K562 (cell line): ENCODE measurements around the gene MFAP3. TPM values are rescaled to one million over a fixed set of nuclear protein-coding genes. Genes with fewer than 3 reads are reported as not detected.

ENCODE experiments used
- CAMTA2 ChIP-seq: fragments of 250-450 bp; sonication (Bioruptor Pico); conservative IDR thresholded peaks from 2 replicates; pipeline ENCODE4 v1.5.1; 2022
- CUX1 ChIP-seq: fragments of 200-800 bp; sonication (Bioruptor generic); IDR thresholded peaks from 2 replicates; pipeline ENCODE4 v1.6.1; 2016; ENCODE audit warnings: missing genetic modification characterization, missing compliant biosample characterization
- ELK3 ChIP-seq: fragments of 450-650 bp; formaldehyde crosslinking; IDR thresholded peaks from 2 replicates; pipeline ENCODE4 v1.4.0; 2020; ENCODE audit warnings: mild to moderate bottlenecking
- NFIC ChIP-seq: fragments of 450-650 bp; IDR thresholded peaks from 2 replicates; pipeline ENCODE4 v1.6.1; 2017; ENCODE audit warnings: mild to moderate bottlenecking, inconsistent platforms
- SMC3 ChIP-seq: conservative IDR thresholded peaks from 2 replicates; pipeline ENCODE4 v1.6.1; 2011; ENCODE audit warnings: low read depth, low read length, improper control_type of control experiment; ENCODE audit not compliant: insufficient read depth
- STAG1 ChIP-seq: sonication (generic); formaldehyde crosslinking; IDR thresholded peaks from 2 replicates; pipeline ENCODE4 v1.5.0; 2020; ENCODE audit warnings: missing genetic modification reagents, borderline replicate concordance
- ZFP91 ChIP-seq: sonication (generic); formaldehyde crosslinking; IDR thresholded peaks from 2 replicates; pipeline ENCODE4 v1.8.0; 2022; ENCODE audit warnings: mild to moderate bottlenecking, missing genetic modification reagents
- ZNF431 ChIP-seq: sonication (generic); formaldehyde crosslinking; IDR thresholded peaks from 2 replicates; pipeline ENCODE4 v1.8.0; 2022; ENCODE audit warnings: mild to moderate bottlenecking, missing genetic modification reagents
- ZNF444 ChIP-seq: fragments of 250-450 bp; sonication (Bioruptor Pico); IDR thresholded peaks from 2 replicates; pipeline ENCODE4 v1.4.0; 2020; ENCODE audit warnings: mild to moderate bottlenecking, moderate library complexity
- polyA plus RNA-seq, 8 experiments: library from polyadenylated mRNA; depleted of rRNA in 4 of 8; stranded (reverse) in 5 of 8; unstranded in 3 of 8; fragments of >200 nt; fragmentation: Nextera tagmentation in 2 of 8; fragmentation: Illumina TruSeq in 1 of 8; extraction: Ambion mirVana in 2 of 8; extraction: Trizol in 1 of 8; gene quantifications; 2 replicates each; pipeline versions ENCODE4 v1.2.1 to v1.2.3, GENCODE V29; 2011 to 2014; ENCODE audit warnings: inconsistent platforms in 1 of 8, missing spikeins in 1 of 8
- total RNA-seq, 7 experiments: library from RNA; depleted of rRNA in 6 of 7; stranded (reverse); fragments of >200 nt in 6 of 7; fragmentation: Illumina TruSeq in 2 of 7; extraction: Trizol in 2 of 7; gene quantifications; 2 replicates each; pipeline versions ENCODE4 v1.2.1 to v1.2.3, GENCODE V29; 2011 to 2021; ENCODE audit warnings: low replicate concordance in 1 of 7
- TF ChIP-seq, protein P1 (sequence below), 2 experiments: fragments of 450-650 bp; formaldehyde crosslinking in 1 of 2; IDR thresholded peaks; 2 replicates each; pipeline versions ENCODE4 v1.4.0 to v1.6.1; 2014 to 2020; ENCODE audit warnings: mild to moderate bottlenecking in 2 of 2, borderline replicate concordance in 1 of 2, low read depth in 1 of 2

MFAP3 gene
- total and polyA plus RNA-seq, 9 of the 15 experiments (the other 6 are each of a cell fraction or from before 2014, with no cell fraction given): 9.5 to 39.1 (median 20.7) TPM

- TF ChIP-seq, protein P1, sequence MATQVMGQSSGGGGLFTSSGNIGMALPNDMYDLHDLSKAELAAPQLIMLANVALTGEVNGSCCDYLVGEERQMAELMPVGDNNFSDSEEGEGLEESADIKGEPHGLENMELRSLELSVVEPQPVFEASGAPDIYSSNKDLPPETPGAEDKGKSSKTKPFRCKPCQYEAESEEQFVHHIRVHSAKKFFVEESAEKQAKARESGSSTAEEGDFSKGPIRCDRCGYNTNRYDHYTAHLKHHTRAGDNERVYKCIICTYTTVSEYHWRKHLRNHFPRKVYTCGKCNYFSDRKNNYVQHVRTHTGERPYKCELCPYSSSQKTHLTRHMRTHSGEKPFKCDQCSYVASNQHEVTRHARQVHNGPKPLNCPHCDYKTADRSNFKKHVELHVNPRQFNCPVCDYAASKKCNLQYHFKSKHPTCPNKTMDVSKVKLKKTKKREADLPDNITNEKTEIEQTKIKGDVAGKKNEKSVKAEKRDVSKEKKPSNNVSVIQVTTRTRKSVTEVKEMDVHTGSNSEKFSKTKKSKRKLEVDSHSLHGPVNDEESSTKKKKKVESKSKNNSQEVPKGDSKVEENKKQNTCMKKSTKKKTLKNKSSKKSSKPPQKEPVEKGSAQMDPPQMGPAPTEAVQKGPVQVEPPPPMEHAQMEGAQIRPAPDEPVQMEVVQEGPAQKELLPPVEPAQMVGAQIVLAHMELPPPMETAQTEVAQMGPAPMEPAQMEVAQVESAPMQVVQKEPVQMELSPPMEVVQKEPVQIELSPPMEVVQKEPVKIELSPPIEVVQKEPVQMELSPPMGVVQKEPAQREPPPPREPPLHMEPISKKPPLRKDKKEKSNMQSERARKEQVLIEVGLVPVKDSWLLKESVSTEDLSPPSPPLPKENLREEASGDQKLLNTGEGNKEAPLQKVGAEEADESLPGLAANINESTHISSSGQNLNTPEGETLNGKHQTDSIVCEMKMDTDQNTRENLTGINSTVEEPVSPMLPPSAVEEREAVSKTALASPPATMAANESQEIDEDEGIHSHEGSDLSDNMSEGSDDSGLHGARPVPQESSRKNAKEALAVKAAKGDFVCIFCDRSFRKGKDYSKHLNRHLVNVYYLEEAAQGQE (IDR thresholded peaks at IDR 0.05; ENCODE audit: borderline replicate concordance): peak; percentile 86
- TF ChIP-seq, protein P1 (CRISPR knock-in tag; IDR thresholded peaks at IDR 0.05; ENCODE audit: low read depth): no peak
- TF ChIP-seq ZNF431 (CRISPR knock-in tag): no peak
- no peak for TF ChIP-seq ELK3 (CRISPR knock-in tag)
- no peak for TF ChIP-seq ZFP91 (CRISPR knock-in tag)
- TF ChIP-seq SMC3: peak; percentile 91
- TF ChIP-seq NFIC: no peak
- no peak for TF ChIP-seq CAMTA2 (CRISPR knock-in tag)
- TF ChIP-seq ZNF444 (CRISPR knock-in tag): no peak
- no peak for TF ChIP-seq CUX1 (CRISPR knock-in tag)
- TF ChIP-seq STAG1 (CRISPR knock-in tag): peak; percentile 78; the same call in 1 of the 2 replicates
Observed at GRCh38 chr5:154072414-154073171, 33.8 kb downstream of the MFAP3 start (continued).
